Measurements from ENCODE around the gene STARD4.

Gene STARD4

GRCh38 chr5:111545031-111545430, 32.7 kb upstream of the STARD4 start:
- H3K27me3 ChIP-seq (ENCODE audit: insufficient read depth, poor library complexity, severe bottlenecking) = no peaks in the 10 kb centered on the region
- no peak overlapping the region for H3K4me3 ChIP-seq (ENCODE audit: severe bottlenecking)
- TF ChIP-seq CTCF (IDR thresholded peaks at IDR 0.05; ENCODE audit: poor library complexity, severe bottlenecking) = no peak
- no peaks in the 10 kb centered on the region for H3K9me3 ChIP-seq (ENCODE audit: severe bottlenecking)
- H3K4me1 ChIP-seq (ENCODE audit: insufficient read depth, poor library complexity, severe bottlenecking) = peaks cover 8% of the 10 kb centered on the region
- H3K27ac ChIP-seq (ENCODE audit: poor library complexity, severe bottlenecking) = no peak overlapping the region
- H3K36me3 ChIP-seq (ENCODE audit: low read depth) = no peaks in the 10 kb centered on the region
- DNase-seq (ENCODE audit: low spot score) = no peak
- ATAC-seq (ENCODE audit: low read depth) = peak; percentile 50; the same call in 1 of the 3 replicates

- TF ChIP-seq CTCF (IDR thresholded peaks at IDR 0.05; ENCODE audit: poor library complexity, severe bottlenecking) = no peak
- no peaks in the 10 kb centered on the region for H3K36me3 ChIP-seq (ENCODE audit: low read depth)
- no peak overlapping the region for H3K27ac ChIP-seq (ENCODE audit: poor library complexity, severe bottlenecking)
- ATAC-seq (ENCODE audit: low read depth) (no peak), DNase-seq (ENCODE audit: low spot score) (no peak)
- no peaks in the 10 kb centered on the region for H3K4me1 ChIP-seq (ENCODE audit: insufficient read depth, poor library complexity, severe bottlenecking)
- no peaks in the 10 kb centered on the region for H3K27me3 ChIP-seq (ENCODE audit: insufficient read depth, poor library complexity, severe bottlenecking)
- no peak overlapping the region for H3K4me3 ChIP-seq (ENCODE audit: severe bottlenecking)
- no peaks in the 10 kb centered on the region for H3K9me3 ChIP-seq (ENCODE audit: severe bottlenecking)
Measured at GRCh38 chr5:111537141-111538024, 25.0 kb upstream of the STARD4 start.

GRCh38 chr5:111535879-111536549, 23.7 kb upstream of the STARD4 start:
- TF ChIP-seq CTCF (IDR thresholded peaks at IDR 0.05; ENCODE audit: poor library complexity, severe bottlenecking) = no peak
- Histone ChIP-seq H3K27me3 (ENCODE audit: insufficient read depth, poor library complexity, severe bottlenecking) (no peaks in the 10 kb centered on the region), H3K4me1 (ENCODE audit: insufficient read depth, poor library complexity, severe bottlenecking) (peaks cover 3% of the 10 kb centered on the region), H3K27ac (ENCODE audit: poor library complexity, severe bottlenecking) (no peak overlapping the region), H3K36me3 (ENCODE audit: low read depth) (no peaks in the 10 kb centered on the region), H3K4me3 (ENCODE audit: severe bottlenecking) (no peak overlapping the region), H3K9me3 (ENCODE audit: severe bottlenecking) (no peaks in the 10 kb centered on the region)
- DNase-seq (ENCODE audit: low spot score) (no peak), ATAC-seq (ENCODE audit: low read depth) (no peak)

- ATAC-seq (ENCODE audit: low read depth) = no peak
- H3K9me3 ChIP-seq (ENCODE audit: severe bottlenecking) = no peaks in the 10 kb centered on the region
- H3K27ac ChIP-seq (ENCODE audit: poor library complexity, severe bottlenecking) = no peak overlapping the region
- no peaks in the 10 kb centered on the region for H3K36me3 ChIP-seq (ENCODE audit: low read depth)
- H3K27me3 ChIP-seq (ENCODE audit: insufficient read depth, poor library complexity, severe bottlenecking) = no peaks in the 10 kb centered on the region
- H3K4me1 ChIP-seq (ENCODE audit: insufficient read depth, poor library complexity, severe bottlenecking) = peaks cover 14% of the 10 kb centered on the region
- no peak overlapping the region for H3K4me3 ChIP-seq (ENCODE audit: severe bottlenecking)
- TF ChIP-seq CTCF (IDR thresholded peaks at IDR 0.05; ENCODE audit: poor library complexity, severe bottlenecking) = no peak
- DNase-seq (ENCODE audit: low spot score) = no peak
Measured at GRCh38 chr5:111532886-111533582, 20.7 kb upstream of the STARD4 start.

All from RWPE2 (cell line).